ENCODE measurements around the gene CORO7.

CORO7 gene

GRCh38 chr16:4435337-4436067 is 19.1 kb upstream of the CORO7 start:
- TF ChIP-seq GATA3 (IDR thresholded peaks at IDR 0.05; ENCODE audit: low read depth, low read length) (no peak), GATA2 (IDR thresholded peaks at IDR 0.05; ENCODE audit: low read depth, low read length) (no peak)

DNA sequence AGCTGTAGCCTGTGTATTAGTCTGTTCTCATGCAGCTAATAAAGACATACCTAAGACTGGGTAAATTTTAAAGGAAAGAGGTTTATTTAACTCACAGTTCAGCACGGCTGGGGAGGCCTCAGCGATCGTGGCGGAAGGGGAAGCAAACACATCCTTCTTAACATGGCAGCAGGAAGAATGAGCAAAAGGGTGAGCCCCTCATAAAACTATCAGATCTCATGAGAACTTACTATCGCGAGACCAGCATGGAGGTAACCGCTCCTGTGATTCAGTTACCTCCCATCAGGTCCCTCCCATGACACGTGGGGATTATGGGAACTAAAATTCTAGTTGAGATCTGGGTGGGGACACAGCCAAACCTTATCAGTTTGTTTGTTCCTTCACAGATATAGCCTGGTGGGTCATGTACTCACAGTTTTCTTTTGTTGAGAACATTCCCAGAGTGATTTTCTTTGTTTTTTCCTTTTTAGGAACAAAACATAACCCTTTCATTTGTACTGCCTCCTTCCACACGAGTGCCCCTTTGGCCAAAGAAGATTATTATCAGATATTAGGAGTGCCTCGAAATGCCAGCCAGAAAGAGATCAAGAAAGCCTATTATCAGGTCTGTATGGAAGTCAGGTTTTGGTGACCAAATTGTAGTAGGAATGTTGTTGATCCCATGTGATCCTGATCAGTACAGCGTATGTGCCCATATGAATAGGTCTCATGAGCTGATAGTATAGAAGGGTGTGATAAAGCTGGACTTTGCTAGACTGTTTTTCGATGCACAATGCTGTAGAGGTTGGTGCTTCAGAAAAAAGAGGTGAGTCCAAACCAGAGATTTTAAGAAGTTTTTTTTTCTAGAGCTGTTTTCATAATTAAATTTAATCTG is 17.8 kb upstream of the CORO7 start:
- TF ChIP-seq GATA3 (IDR thresholded peaks at IDR 0.05; ENCODE audit: low read depth, low read length) (no peak), GATA2 (IDR thresholded peaks at IDR 0.05; ENCODE audit: low read depth, low read length) (no peak)

- no peak for TF ChIP-seq GATA2 (IDR thresholded peaks at IDR 0.05; ENCODE audit: low read depth, low read length)
- no peak for TF ChIP-seq GATA3 (IDR thresholded peaks at IDR 0.05; ENCODE audit: low read depth, low read length)
Observed at GRCh38 chr16:4433228-4433627, 16.8 kb upstream of the CORO7 start.

DNA sequence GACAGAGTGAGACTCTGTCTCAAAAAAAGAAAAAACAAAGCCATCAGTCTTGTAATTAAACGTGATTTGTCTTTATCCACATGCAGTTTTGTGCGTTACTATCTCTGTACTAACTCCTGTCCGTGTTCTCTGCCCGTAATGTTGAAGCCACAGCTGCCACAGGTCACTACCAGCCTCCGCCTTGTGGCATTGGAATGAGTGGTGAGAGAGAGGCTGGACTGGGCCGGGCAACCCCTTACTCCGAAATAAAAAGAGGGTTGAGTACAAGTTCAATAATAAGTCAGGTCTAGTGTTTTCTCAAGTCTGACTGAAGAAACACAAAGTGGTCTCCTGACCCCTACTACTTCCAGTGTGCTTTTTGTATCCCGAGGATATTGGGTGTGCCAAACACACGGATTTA is 14.6 kb upstream of the CORO7 start:
- no peak for TF ChIP-seq GATA2 (IDR thresholded peaks at IDR 0.05; ENCODE audit: low read depth, low read length)
- no peak for TF ChIP-seq GATA3 (IDR thresholded peaks at IDR 0.05; ENCODE audit: low read depth, low read length)

DNA sequence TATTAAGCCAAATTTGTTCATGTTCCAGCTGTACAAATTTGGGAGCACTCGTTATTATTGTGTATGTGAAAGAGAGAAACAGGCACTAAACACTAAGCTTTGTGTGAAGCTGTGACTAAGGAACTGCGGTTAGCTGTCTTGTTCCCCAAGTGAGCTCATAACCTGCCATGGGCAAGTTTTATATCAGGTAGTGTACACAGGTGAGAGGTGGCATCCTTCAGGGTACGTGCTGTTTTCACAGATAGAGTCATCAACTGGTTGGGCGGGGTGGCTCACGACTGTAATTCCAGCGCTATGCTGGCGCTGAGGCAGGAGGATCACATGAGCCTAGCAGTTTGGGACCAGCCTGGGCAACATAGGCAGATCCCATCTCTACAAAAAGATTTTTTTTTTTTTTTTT is 12.1 kb upstream of the CORO7 start:
- TF ChIP-seq GATA2 (IDR thresholded peaks at IDR 0.05; ENCODE audit: low read depth, low read length) (no peak), GATA3 (IDR thresholded peaks at IDR 0.05; ENCODE audit: low read depth, low read length) (no peak)

DNA sequence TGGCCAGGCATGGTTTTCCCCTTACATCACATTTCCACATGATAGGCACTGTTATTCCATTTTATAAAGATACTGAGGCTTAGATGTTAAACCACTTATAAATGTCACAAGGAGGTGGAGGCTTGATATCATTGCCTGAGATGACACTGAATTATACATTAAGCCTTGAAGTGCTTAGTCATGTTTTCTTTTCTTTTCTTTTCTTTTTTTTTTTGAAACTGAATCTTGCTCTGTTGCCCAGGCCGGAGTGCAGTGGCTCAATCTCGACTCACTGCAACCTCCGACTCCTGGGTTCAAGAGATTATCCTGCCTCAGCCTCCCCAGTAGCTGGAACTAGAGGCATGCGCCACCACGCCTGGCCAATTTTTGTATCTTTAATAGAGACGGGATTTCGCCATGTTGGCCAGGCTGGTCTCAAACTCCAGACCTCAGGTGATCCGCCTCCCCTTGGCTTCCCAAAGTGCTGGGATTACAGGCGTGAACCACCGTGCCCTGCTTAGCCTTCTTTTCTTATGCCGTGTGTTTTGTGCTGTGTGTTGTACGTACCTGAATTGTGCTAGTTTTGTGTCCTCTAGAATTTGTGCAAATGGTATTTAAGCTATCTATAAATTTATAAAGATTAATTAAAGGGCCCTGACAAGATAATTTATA is 10.5 kb upstream of the CORO7 start:
- TF ChIP-seq GATA3 (IDR thresholded peaks at IDR 0.05; ENCODE audit: low read depth, low read length): no peak
- TF ChIP-seq GATA2 (IDR thresholded peaks at IDR 0.05; ENCODE audit: low read depth, low read length): no peak

- TF ChIP-seq GATA2 (IDR thresholded peaks at IDR 0.05; ENCODE audit: low read depth, low read length) (no peak), GATA3 (IDR thresholded peaks at IDR 0.05; ENCODE audit: low read depth, low read length) (no peak)
Observed at GRCh38 chr16:4426021-4426684, 9.8 kb upstream of the CORO7 start.

GRCh38 chr16:4425378-4426020 is 9.1 kb upstream of the CORO7 start, which contains the start of gene DNAJA3:
Gene DNAJA3, plus strand, starts transcription at chr16:4425868. Its CDS starts 14 bp downstream, at chr16:4425882.
- TF ChIP-seq GATA3 (IDR thresholded peaks at IDR 0.05; ENCODE audit: low read depth, low read length): no peak
- TF ChIP-seq GATA2 (IDR thresholded peaks at IDR 0.05; ENCODE audit: low read depth, low read length): no peak

GRCh38 chr16:4420505-4421105 is 4.2 kb upstream of the CORO7 start:
- TF ChIP-seq GATA2 (IDR thresholded peaks at IDR 0.05; ENCODE audit: low read depth, low read length): no peak
- no peak for TF ChIP-seq GATA3 (IDR thresholded peaks at IDR 0.05; ENCODE audit: low read depth, low read length)

- TF ChIP-seq GATA2 (IDR thresholded peaks at IDR 0.05; ENCODE audit: low read depth, low read length) (no peak), GATA3 (IDR thresholded peaks at IDR 0.05; ENCODE audit: low read depth, low read length) (no peak)
Observed at GRCh38 chr16:4419402-4419959, 3.1 kb upstream of the CORO7 start.

DNA sequence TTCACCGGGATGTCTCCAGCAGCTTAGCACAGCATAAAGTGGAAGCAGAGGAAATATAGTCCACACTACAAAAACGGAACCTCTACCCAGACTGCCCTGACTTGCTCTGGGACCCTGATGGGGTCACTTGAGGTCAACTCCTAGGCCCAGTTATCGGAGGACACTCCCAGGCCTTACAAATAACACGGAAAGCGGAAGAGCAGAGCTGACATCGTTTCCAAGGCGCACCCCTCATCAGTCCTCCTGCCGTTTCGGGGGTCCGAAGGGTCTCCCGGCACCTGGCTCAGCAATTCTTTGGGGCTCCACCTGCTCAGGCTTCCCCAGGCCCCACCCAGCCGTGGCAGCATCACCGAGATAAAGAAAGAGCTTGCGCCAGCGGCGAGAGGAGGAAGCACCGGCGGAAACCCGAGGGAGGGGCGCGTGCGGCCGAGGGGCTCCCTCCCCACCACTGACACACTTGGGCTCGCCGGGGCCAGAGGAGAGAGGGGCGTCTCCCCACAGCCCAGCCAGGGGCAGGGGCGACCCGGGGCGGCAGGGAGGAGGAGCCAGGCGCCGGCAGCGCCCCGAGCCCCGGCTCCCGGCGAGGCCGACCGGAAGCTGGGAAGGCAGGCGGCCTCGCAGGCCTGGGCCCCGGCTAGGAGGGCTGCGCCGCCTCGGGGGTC is 727 bp downstream of the CORO7 start:
- no peak for TF ChIP-seq GATA3 (IDR thresholded peaks at IDR 0.05; ENCODE audit: low read depth, low read length)
- TF ChIP-seq GATA2 (IDR thresholded peaks at IDR 0.05; ENCODE audit: low read depth, low read length): no peak

GRCh38 chr16:4414187-4414917 is 2.0 kb downstream of the CORO7 start:
- TF ChIP-seq GATA3 (IDR thresholded peaks at IDR 0.05; ENCODE audit: low read depth, low read length): no peak
- TF ChIP-seq GATA2 (IDR thresholded peaks at IDR 0.05; ENCODE audit: low read depth, low read length): no peak

Data from SH-SY5Y (cell line).